GM12878 (cell line): ENCODE results near the gene GIMAP4. TPM values are rescaled to one million over a fixed set of nuclear protein-coding genes. Genes with fewer than 3 reads are reported as not detected.
A peak's percentile ranks its signal among the peaks of the same experiment; 100 is the strongest.

Experiments used
- ATAC-seq: fragments of 200-7000 bp; cut with Tn5 transposase; 3 replicates; pipeline ENCODE4 v1.9.1; 2020; ENCODE audit warnings: mild to moderate bottlenecking, moderate library complexity
- BruUV-seq: library from RNA; stranded (reverse); fragments of 400-500 nt; replicated peaks from 2 replicates; lab custom pipeline; 2021; lab: Mats Ljungman, UMichigan
- CTCF ChIA-PET: fragments of 300-600 bp; sonication (Branson Sonifier 250); formaldehyde crosslinking; extraction: SDS; loops from one replicate; lab custom pipeline; 2021; ENCODE audit warnings: inconsistent platforms; lab: Yijun Ruan, JAX
- POLR2A ChIA-PET: fragments of 350-600 bp; formaldehyde crosslinking; extraction: SDS; loops from one replicate; lab custom pipeline; 2021; ENCODE audit warnings: inconsistent platforms; lab: Charles Lee
- RAD21 ChIA-PET: fragments of 300-600 bp; sonication (Branson Sonifier 250); formaldehyde crosslinking; loops from one replicate; lab custom pipeline; 2023; ENCODE audit warnings: antibody characterized with exemption; ENCODE audit not compliant: unreplicated experiment; lab: Charles Lee
- SMC1A ChIA-PET: fragments of 300-600 bp; sonication (Branson Sonifier 250); formaldehyde crosslinking; loops from one replicate; lab custom pipeline; 2023; ENCODE audit not compliant: unreplicated experiment, uncharacterized antibody; lab: Charles Lee
- DNase-seq: peaks from one replicate; pipeline ENCODE4 v3.0.0-alpha.2; 2011; ENCODE audit warnings: low read depth, low spot score
- FAIRE-seq: peaks from 3 replicates; lab custom pipeline; 2011; peaks lifted over from hg19 to GRCh38; lab: Jason Lieb, UNC
- H2AFZ ChIP-seq: 2 replicates; pipeline ENCODE4 v1.6.0; 2011; ENCODE audit warnings: low read depth, low read length, control low read depth; ENCODE audit not compliant: control insufficient read depth
- H3K27ac ChIP-seq: 2 replicates; pipeline ENCODE4 v1.5.1; 2011; ENCODE audit warnings: control low read depth; ENCODE audit not compliant: control insufficient read depth, insufficient read depth
- H3K27me3 ChIP-seq, 2 experiments: replicated peaks in 1 of 2; 2 replicates each; pipeline versions ENCODE4 v1.6.0 to v1.6.1; 2011; ENCODE audit warnings: low read length in 1 of 2; ENCODE audit not compliant: control insufficient read depth in 2 of 2, insufficient read depth in 2 of 2
- H3K36me3 ChIP-seq, 2 experiments: 2 replicates each; pipeline ENCODE4 v1.5.1; 2011; ENCODE audit warnings: low read length in 1 of 2; ENCODE audit not compliant: control insufficient read depth in 2 of 2, insufficient read depth in 2 of 2
- H3K4me1 ChIP-seq: 2 replicates; pipeline ENCODE4 v1.6.1; 2011; ENCODE audit warnings: mild to moderate bottlenecking, low read length, moderate library complexity, mixed read lengths; ENCODE audit not compliant: control insufficient read depth, insufficient read depth
- H3K4me2 ChIP-seq: 2 replicates; pipeline ENCODE4 v1.6.0; 2011; ENCODE audit warnings: control low read depth; ENCODE audit not compliant: control insufficient read depth, insufficient read depth
- H3K4me3 ChIP-seq: fragments of 200-600 bp; sonication (generic); 2 replicates; pipeline ENCODE4 v1.5.1; 2016
- H3K79me2 ChIP-seq: 2 replicates; pipeline ENCODE4 v1.6.0; 2011; ENCODE audit warnings: low read length; ENCODE audit not compliant: control insufficient read depth, insufficient read depth
- H3K9ac ChIP-seq: 2 replicates; pipeline ENCODE4 v1.8.0; 2011; ENCODE audit warnings: low read length, control low read depth, mixed read lengths; ENCODE audit not compliant: control insufficient read depth, insufficient read depth
- H3K9me3 ChIP-seq: replicated peaks from 3 replicates; pipeline ENCODE4 v1.5.1; 2011; ENCODE audit warnings: mild to moderate bottlenecking, low read length; ENCODE audit not compliant: control insufficient read depth, insufficient read depth
- H4K20me1 ChIP-seq: 2 replicates; pipeline ENCODE4 v1.6.0; 2011; ENCODE audit not compliant: control insufficient read depth, insufficient read depth
- ASH2L ChIP-seq: fragments of 300-600, 200-600 bp; sonication (generic); IDR thresholded peaks from 2 replicates; pipeline ENCODE4 v1.6.1; 2017; ENCODE audit warnings: low read depth, mild to moderate bottlenecking, borderline replicate concordance
- E4F1 ChIP-seq: fragments of 450-650 bp; IDR thresholded peaks from 2 replicates; pipeline ENCODE4 v1.6.1; 2018; ENCODE audit warnings: borderline replicate concordance, mild to moderate bottlenecking; ENCODE audit not compliant: partially characterized antibody
- FOXM1 ChIP-seq: IDR thresholded peaks from 2 replicates; pipeline ENCODE4 v1.6.1; 2012; ENCODE audit warnings: low read depth, mild to moderate bottlenecking, inconsistent platforms, low read length, moderate library complexity
- LARP7 ChIP-seq: fragments of 450-650 bp; IDR thresholded peaks from 2 replicates; pipeline ENCODE4 v1.6.1; 2017; ENCODE audit warnings: mild to moderate bottlenecking
- PAX8 ChIP-seq: fragments of 450-650 bp; IDR thresholded peaks from 2 replicates; pipeline ENCODE4 v1.6.1; 2017; ENCODE audit warnings: mild to moderate bottlenecking, moderate library complexity
- RUNX3 ChIP-seq: IDR thresholded peaks from 2 replicates; pipeline ENCODE4 v1.6.1; 2012; ENCODE audit warnings: low read length, inconsistent platforms
- SMC3 ChIP-seq: IDR thresholded peaks from 2 replicates; pipeline ENCODE4 v1.6.1; 2011; ENCODE audit warnings: low read length, improper control_type of control experiment, borderline replicate concordance
- TCF12 ChIP-seq: IDR thresholded peaks from 2 replicates; pipeline ENCODE4 v1.6.1; 2011; ENCODE audit warnings: low read depth, mild to moderate bottlenecking, low read length
- ZNF384 ChIP-seq: IDR thresholded peaks from 2 replicates; pipeline ENCODE4 v1.6.1; 2012; ENCODE audit warnings: low read depth, mild to moderate bottlenecking, low read length, improper control_type of control experiment, borderline replicate concordance
- WGBS: methylation state at CpG from one replicate; pipeline ENCODE4 v1.1.6; 2016; ENCODE audit warnings: low lambda C conversion rate; ENCODE audit not compliant: insufficient replicate concordance, insufficient coverage; ENCODE audit errors: missing lambda C conversion rate; 5-methylcytosine and 5-hydroxymethylcytosine counted together
- in situ Hi-C: fragments of 300-500 bp; cut with MboI; formaldehyde crosslinking; loops from 9 replicates; pipeline ENCODE4 v1.14.3; 2018; ENCODE audit warnings: mixed read lengths
- intact Hi-C: fragments of 100-400 bp; cut with micrococcal nuclease; formaldehyde crosslinking; loops from one replicate; pipeline ENCODE4 v1.14.2; 2022; ENCODE audit not compliant: unreplicated experiment
- polyA plus RNA-seq, 11 experiments: library from polyadenylated mRNA; depleted of rRNA in 4 of 11; unstranded in 6 of 11; stranded (reverse) in 5 of 11; fragments of >200 nt; fragmentation: Nextera tagmentation in 4 of 11; fragmentation: Illumina TruSeq in 1 of 11; extraction: Ambion mirVana in 4 of 11; extraction: Trizol in 1 of 11; gene quantifications; 1 replicate in 1 of 11; 2 replicates in 10 of 11; pipeline versions ENCODE4 v1.2.1 to v1.2.3, GENCODE V29; 2011 to 2016; ENCODE audit warnings: inconsistent platforms in 2 of 11, missing spikeins in 2 of 11, low read depth in 1 of 11
- total RNA-seq, 4 experiments: library from RNA; depleted of rRNA in 3 of 4; stranded (reverse); fragments of >200 nt in 3 of 4; fragmentation: Illumina TruSeq in 1 of 4; extraction: Trizol in 1 of 4; gene quantifications; 2 replicates each; pipeline versions ENCODE4 v1.2.1 to v1.2.3, GENCODE V29; 2013 to 2021
- TF ChIP-seq, protein P1 (sequence below): IDR thresholded peaks from 2 replicates; pipeline ENCODE4 v1.6.1; 2011; ENCODE audit warnings: borderline replicate concordance, low read depth, mild to moderate bottlenecking, moderate library complexity, low read length; ENCODE audit not compliant: insufficient read depth, poor library complexity, severe bottlenecking
- TF ChIP-seq, protein P2 (sequence below): fragments of 450-650 bp; IDR thresholded peaks from 2 replicates; pipeline ENCODE4 v1.6.1; 2017; ENCODE audit warnings: borderline replicate concordance
- TF ChIP-seq, protein P3 (sequence below): fragments of 450-650 bp; IDR thresholded peaks from 2 replicates; pipeline ENCODE4 v1.6.1; 2014; ENCODE audit warnings: mild to moderate bottlenecking
- TF ChIP-seq, protein P4 (sequence below), 3 experiments: IDR thresholded peaks in 2 of 3; conservative IDR thresholded peaks in 1 of 3; 2 replicates each; pipeline ENCODE4 v1.5.1; 2011; ENCODE audit warnings: low read depth in 3 of 3, low read length in 3 of 3, mild to moderate bottlenecking in 3 of 3, control low read depth in 2 of 3, moderate library complexity in 2 of 3, inconsistent platforms in 1 of 3, mixed read lengths in 1 of 3; ENCODE audit not compliant: control insufficient read depth in 2 of 3, insufficient read depth in 1 of 3; ENCODE audit errors: extremely low read depth in 1 of 3

Gene GIMAP4
- total and polyA plus RNA-seq, 10 of the 15 experiments (the other 5 are each of a cell fraction or from before 2014, with no cell fraction given), result 0.06 to 1.5 (median 0.32) TPM; not detected in 1

GRCh38 chr7:150519310-150519709, 47.9 kb upstream of the GIMAP4 start (continued):
- TF ChIP-seq, protein P1, sequence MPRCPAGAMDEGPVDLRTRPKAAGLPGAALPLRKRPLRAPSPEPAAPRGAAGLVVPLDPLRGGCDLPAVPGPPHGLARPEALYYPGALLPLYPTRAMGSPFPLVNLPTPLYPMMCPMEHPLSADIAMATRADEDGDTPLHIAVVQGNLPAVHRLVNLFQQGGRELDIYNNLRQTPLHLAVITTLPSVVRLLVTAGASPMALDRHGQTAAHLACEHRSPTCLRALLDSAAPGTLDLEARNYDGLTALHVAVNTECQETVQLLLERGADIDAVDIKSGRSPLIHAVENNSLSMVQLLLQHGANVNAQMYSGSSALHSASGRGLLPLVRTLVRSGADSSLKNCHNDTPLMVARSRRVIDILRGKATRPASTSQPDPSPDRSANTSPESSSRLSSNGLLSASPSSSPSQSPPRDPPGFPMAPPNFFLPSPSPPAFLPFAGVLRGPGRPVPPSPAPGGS, result no peak

- H3K27ac ChIP-seq, result no peak overlapping the region
- in situ Hi-C loops (no loop called here), intact Hi-C loops (no loop called here)
- no peak overlapping the region for H3K9ac ChIP-seq
- no peak overlapping the region for H3K4me3 ChIP-seq
- H3K9me3 ChIP-seq, result peaks cover 9% of the 10 kb centered on the region; the same call in 2 of the 3 replicates
- H3K4me2 ChIP-seq, result peak overlapping the region; percentile 0; the same call in 1 of the 2 replicates
- ATAC-seq (no peak), FAIRE-seq (no peak), DNase-seq (no peak)
- 83% methylated on average over 8 of the region's 8 CpGs for WGBS
- BruUV-seq, result no TSS peak
- H4K20me1 ChIP-seq, result no peaks in the 10 kb centered on the region
- no peaks in the 10 kb centered on the region; a peak in 1 of 4 replicates for H3K36me3 ChIP-seq
- H3K27me3 ChIP-seq, result no peaks in the 10 kb centered on the region
- ChIA-PET CTCF (no interaction called here), POLR2A (no interaction called here), SMC1A (no interaction called here), RAD21 (no interaction called here)
- peaks cover 26% of the 10 kb centered on the region for H3K79me2 ChIP-seq
- no peak overlapping the region for H2AFZ ChIP-seq
- no peaks in the 10 kb centered on the region for H3K4me1 ChIP-seq
- TF ChIP-seq PAX8, result no peak
- no peak for TF ChIP-seq E4F1
- no peak for TF ChIP-seq TCF12
- TF ChIP-seq ASH2L, result no peak
- no peak for TF ChIP-seq SMC3
- no peak for TF ChIP-seq FOXM1
- TF ChIP-seq, protein P2, sequence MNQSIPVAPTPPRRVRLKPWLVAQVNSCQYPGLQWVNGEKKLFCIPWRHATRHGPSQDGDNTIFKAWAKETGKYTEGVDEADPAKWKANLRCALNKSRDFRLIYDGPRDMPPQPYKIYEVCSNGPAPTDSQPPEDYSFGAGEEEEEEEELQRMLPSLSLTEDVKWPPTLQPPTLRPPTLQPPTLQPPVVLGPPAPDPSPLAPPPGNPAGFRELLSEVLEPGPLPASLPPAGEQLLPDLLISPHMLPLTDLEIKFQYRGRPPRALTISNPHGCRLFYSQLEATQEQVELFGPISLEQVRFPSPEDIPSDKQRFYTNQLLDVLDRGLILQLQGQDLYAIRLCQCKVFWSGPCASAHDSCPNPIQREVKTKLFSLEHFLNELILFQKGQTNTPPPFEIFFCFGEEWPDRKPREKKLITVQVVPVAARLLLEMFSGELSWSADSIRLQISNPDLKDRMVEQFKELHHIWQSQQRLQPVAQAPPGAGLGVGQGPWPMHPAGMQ, result no peak
- no peak for TF ChIP-seq RUNX3
- no peak for TF ChIP-seq ZNF384
- TF ChIP-seq, protein P3, sequence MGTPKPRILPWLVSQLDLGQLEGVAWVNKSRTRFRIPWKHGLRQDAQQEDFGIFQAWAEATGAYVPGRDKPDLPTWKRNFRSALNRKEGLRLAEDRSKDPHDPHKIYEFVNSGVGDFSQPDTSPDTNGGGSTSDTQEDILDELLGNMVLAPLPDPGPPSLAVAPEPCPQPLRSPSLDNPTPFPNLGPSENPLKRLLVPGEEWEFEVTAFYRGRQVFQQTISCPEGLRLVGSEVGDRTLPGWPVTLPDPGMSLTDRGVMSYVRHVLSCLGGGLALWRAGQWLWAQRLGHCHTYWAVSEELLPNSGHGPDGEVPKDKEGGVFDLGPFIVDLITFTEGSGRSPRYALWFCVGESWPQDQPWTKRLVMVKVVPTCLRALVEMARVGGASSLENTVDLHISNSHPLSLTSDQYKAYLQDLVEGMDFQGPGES, result no peak
- TF ChIP-seq LARP7, result no peak
- TF ChIP-seq, protein P4, sequence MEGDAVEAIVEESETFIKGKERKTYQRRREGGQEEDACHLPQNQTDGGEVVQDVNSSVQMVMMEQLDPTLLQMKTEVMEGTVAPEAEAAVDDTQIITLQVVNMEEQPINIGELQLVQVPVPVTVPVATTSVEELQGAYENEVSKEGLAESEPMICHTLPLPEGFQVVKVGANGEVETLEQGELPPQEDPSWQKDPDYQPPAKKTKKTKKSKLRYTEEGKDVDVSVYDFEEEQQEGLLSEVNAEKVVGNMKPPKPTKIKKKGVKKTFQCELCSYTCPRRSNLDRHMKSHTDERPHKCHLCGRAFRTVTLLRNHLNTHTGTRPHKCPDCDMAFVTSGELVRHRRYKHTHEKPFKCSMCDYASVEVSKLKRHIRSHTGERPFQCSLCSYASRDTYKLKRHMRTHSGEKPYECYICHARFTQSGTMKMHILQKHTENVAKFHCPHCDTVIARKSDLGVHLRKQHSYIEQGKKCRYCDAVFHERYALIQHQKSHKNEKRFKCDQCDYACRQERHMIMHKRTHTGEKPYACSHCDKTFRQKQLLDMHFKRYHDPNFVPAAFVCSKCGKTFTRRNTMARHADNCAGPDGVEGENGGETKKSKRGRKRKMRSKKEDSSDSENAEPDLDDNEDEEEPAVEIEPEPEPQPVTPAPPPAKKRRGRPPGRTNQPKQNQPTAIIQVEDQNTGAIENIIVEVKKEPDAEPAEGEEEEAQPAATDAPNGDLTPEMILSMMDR (IDR thresholded peaks at IDR 0.05 in 2 of 3, conservative IDR thresholded peaks at IDR 0.05 in 1 of 3; ENCODE audit: control insufficient read depth in 2 of 3, extremely low read depth in 1 of 3, insufficient read depth in 1 of 3, low read depth in 3 of 3, low read length in 3 of 3), result no peak
These were observed 47.0 kb upstream of the GIMAP4 start for GRCh38 chr7:150520145-150520544.
